Stimulated activated CD8-positive, alpha-beta memory T cell treated with anti-CD3 and anti-CD28 coated beads, Interleukin-4, amount 100 ng/mL, for 4 hours (primary cell): ENCODE measurements around the gene ARRDC4.

Source experiments
- DNase-seq, 2 donors: peaks; one replicate each; pipeline ENCODE4 v3.0.0-alpha.2; 2020; ENCODE audit warnings: low read depth in 2 of 2, low spot score in 1 of 2

The ARRDC4 gene

DNA sequence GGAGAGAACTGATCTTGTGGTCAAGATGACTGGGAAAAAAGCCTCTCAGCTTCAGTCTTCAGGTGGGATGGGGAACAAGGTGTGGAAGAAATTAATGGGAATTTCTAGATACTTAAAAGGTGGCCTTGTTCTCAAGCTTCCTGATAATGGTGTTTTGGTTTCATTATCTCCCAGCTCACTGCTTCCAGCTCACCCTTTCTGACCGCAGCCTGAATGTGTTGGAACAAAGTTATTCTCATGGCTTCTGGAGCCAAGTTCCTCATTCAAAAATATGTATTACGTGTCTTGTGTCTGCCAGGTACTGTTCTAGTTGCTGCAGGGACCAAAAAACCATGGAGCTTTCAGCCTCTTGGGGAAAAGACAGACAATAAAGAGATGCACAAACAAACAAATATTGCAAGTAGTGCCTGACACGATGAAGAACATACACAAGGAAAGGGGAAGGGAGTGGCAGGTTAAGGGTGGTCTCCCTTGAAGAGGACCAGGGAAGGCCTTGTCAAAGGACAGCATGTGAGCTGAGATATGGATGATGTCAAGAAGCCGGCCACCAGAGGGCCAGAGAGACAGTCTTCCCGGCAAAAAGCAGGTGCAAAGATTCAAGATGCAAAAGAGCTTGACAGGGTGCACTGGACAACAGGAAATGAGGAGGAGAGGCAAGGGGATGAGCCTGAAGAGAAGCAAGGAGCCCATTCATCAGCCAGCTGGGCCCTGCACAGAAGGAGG, 35.5 kb downstream of the ARRDC4 start:
- DNase-seq: no peak

DNA sequence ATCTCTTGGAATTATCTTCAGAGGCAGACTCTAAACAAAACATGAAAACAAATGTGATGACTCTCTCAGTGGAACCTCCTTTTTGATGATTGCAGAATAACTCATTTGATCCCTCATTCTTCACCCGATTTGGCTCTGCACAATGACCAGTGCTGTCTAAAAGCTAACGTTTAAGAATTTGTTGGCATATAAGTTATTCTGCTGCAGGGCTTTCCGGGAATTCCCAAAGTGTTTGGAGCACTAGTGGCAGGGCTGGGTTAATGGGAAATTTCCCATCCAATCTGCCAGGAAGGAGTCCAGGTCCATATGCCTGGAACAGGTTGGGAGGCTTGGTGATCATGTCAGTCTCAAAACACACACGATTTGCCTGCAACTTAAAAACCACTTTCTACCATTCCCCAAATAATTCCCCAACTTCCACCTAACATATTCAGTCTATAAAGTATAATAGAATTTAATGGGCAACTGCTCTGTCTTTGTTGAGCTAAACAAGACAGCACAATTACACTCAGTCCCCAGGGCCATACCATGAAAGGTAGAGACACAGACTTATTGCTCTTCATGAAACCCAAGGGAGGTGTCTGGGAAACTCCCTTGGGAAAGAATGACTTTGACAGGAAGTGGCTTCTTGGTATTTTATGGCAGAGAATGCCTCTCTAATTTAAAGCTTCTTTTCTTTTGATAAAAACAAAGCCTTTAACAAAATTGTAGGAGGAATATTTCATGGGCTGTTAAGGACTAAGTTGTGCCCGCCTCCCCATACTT, 38.0 kb downstream of the ARRDC4 start:
- DNase-seq: no peak

DNA sequence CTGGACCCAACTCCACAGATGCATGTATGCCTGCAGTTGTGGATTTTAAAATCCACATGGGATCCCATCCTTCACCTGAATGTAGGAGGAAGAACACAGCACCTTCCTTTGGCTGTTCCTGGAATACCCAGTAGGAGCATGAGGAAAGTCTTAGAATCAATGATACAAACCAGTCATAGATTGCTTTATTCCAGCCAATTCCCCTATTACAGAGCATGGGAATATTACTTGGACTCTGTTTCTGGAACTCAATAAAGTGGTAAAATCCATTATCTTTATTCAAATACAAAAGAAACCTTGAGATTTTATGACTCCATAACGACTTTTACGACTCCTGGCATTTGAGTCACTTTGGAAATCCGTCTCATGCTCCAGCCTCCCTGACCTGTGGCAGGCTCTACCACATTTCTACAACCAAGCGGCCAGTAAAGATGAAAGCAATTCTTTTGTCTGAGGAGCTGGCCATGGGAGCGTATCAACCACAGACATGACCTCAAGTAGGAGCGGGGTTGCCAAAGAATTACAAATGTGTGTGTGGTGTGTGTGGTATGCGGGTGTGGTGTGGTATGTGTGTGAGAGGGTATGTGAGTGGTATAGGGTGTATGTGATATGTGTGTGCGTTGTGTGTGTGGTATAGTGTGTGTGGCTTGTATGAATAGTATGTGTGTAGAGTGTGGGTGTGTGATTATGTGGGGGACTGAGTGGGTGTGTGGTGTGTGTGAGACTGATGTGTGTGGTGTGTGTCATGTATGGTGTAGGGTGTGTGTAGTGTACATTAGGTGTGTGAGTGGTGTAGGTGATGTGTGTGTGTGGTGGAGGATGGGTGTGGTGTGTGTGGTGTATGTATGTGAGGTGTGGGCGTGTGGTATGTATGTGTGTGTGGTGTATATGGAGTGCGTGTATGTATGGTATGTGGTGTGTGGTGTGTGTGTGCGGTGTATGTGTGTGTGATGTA, 40.0 kb downstream of the ARRDC4 start:
- DNase-seq: no peak

DNA sequence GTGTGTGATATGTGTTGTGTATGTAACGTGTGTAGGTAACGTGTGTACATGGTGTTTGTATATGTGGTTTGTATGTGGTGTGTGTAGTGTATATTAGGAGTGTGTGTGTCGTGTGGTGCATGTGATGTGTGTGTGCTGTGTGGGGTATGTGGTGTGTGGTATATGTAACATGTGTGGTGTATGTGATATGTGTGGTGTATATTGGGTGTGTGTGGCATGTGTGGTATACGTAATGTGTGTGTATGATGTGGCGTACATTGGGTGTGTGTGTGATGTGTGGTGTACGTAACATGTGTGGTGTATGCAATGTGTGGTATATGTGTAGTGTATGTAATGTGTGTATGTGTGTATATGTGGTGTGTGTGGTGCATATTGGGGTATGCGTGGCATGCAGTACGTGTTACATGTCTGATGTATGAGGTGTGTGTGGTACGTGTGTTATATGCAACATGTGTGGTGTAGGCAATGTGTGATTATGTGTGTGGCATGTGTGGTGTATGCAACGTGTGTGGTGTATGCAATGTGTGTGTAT, 41.2 kb downstream of the ARRDC4 start:
- DNase-seq: no peak

DNA sequence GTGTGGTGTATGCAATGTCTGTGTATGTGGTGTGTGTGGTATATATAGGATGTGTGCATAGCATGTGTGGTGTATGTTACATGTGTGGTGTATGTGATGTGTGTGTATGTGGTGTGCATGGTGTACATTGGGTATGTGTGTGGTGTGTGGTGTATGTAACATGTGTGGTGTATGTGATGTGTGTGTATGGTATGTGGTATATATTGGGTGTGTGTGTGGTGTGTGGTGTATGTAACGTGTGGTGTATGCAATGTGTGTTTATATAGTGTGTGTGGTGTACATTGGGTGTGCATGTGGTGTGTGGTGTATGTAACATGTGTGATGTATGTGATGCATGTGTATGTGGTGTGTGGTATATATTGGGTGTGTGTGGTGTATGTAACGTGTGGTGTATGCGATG, 41.9 kb downstream of the ARRDC4 start:
- no peak for DNase-seq

DNA sequence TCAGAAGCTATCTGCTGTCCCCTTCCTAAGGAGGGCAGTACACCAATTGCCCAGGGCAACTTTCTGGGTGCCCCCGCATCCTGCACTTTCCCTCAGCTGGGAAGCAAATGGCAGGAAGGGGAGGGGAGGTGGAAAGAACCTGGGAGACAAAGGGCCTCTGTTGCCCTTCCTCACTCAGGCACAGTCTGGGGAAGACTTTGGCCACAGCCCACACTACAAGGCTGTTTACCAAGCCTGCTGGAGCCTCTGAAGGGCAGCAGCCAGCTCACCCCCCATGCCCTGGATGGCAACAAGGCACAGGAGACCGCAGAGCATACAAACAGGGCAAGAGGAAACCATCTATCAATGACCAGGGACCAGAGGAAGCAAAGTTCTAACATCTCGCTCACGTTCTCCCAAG, 42.4 kb downstream of the ARRDC4 start:
- no peak for DNase-seq

DNA sequence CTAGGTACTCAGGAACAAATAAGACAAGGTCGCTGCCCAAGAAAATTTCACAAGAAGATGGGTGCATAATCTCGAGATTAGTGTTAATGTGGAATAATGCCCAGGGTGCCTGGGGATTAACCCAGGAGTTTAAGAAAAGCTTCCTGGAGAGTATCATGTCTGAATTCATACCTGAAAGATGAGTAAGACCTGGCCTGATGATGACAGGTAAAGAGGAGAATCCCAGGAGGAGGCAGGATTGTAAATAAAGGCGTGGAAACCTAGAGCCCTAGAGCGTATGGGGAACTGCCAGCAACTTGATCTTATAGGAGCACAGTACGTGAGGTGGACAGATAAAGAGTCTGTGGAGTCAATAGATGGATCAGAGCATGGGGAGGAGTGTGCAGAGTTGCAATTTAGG, 43.0 kb downstream of the ARRDC4 start:
- DNase-seq: no peak

DNA sequence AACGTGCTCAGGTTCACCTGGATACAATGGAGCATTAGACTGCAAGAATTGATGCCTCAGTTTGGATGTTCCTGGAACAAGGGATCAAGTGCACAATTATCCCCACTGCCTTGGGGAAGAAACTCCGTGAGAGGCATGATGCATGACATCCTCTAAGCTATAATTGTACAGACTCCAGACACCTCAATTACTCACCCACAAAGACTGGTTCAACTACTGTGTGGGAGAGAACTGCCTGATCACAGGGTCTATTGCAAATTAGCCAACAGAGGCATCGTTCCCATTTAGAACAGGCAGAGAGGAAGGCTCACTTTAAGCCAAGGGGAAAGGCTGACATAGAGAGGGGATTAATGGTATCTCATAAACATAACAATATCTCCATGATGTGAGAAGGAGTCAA, 43.5 kb downstream of the ARRDC4 start:
- no peak for DNase-seq

DNA sequence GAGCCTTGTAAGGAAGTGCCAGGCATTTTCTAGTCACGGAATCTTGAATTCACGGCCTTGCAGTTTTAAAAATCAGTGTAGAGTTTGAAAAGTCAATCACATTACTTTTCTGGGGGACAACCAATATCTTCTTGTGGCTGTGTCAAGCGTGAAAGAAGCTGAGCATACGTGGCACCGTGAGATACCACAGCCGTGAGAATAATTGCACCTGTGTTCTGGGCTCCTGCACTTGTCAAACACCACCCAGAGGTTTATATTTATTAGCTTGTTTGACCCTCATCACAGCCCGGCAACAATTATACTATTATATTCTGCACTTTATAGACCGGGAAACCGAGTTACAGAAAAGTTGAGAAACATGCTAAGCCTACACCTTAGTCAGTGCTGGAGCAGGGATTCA, 45.2 kb downstream of the ARRDC4 start:
- no peak for DNase-seq

DNA sequence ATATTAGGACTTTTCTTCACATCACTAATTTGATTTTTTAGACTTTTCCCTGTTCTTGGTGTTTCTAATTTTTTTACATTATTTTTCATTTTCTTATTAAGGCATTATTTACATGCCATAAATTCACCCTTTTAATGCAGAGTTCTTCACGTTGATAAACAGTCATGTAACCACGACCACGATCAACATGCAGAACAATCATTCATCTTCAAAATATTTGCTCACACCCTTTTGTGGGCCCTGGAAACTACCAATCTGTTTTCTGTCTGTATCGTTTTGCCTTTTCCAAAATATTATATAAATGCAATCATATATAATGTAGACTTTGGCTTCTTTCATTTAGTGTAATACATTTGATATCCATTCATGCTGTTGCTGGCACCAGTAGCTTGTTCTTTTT, 48.7 kb downstream of the ARRDC4 start:
- no peak for DNase-seq

DNA sequence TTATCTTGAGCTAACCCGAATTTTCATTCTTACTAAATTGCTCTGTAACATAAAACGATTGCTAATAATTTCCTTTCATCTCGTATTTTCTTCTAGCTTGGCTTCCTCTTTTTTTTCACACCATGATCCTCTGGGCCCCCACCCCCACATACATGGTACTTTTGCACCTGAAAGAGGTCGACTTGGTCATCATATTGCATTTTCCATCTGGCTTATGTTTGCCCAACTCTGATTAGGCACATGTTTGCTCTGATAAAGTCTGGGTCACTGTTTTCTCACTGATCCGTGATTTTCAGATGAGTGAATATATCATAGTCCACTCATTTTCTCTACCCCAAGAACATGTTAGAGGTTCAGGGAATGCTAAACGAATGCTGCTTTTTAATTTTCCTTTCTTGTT, 49.5 kb downstream of the ARRDC4 start:
- DNase-seq: no peak

DNA sequence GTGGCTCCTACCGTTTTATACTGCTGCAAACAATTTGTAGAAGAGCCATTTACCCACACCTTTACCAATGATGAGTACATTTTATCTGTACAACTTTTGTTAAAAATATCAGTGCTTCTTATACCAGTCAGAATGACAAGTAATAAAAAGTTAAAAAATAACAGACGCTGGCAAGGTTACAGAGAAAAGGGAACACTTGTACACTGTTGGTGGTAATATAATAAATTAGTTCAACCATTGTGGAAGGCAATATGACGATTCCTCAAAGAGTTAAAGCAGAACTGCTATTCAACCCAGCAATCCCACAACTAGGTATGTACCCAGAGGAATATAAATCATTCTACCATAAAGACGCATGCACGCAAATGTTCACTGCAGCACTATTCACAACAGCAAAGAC, 51.9 kb downstream of the ARRDC4 start:
- DNase-seq: no peak

DNA sequence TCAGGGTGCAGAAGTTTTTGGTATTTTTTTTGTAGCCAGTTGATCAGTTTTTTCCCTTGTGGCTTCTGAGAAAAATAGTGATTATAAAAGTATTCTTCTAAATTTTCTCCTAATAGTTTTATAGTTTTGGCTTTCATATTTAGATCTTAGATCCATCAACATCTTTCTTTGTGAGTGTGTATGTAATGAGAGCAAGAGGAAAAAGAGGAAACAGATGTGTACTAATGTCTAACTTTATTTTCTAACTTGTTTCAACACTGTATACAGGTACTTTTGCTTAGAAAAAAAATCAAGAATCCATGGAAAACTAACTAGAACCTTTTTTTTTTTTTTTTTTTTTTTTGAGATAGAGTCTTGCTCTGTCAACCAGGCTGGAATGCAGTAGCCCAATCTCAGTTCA, 53.1 kb downstream of the ARRDC4 start:
- no peak for DNase-seq

DNA sequence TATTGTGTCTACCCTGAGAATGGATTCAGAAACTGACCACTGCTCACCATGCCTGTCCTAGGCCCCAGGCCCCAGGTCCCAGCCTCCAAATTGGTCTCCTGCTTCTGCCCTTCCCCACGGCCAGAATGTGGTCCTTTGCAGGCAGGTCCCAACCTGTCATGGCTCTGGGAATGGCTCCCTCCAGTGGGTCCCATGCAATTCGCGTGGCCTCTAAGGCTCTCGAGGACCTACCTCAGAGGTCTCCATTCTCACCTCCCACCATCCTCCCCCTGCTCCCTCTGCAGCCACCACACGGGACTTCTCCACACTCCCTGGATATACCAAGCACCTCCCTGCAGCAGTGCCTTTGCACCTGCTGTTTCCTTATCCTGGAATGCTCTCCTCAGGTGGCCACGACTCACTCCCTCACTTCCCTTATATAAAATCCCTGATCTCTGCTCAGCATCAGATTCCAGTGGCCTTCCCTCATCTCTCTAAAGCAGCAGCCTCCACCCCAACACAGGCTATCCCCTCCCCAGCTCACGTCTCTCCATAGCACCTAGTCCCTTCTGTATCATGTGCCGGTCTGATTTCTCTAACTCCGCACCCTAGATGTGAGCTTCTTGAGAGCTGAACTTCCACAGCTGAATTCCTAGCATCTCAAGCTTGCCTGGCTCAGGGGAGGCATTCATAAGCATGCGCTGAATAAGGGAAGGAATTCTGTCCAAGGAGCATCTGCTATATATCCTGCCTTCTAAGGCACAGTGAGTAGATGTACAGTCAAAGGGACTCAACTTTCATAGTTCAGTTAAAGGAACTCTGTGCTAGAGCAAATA, 56.9 kb downstream of the ARRDC4 start:
- no peak for DNase-seq

DNA sequence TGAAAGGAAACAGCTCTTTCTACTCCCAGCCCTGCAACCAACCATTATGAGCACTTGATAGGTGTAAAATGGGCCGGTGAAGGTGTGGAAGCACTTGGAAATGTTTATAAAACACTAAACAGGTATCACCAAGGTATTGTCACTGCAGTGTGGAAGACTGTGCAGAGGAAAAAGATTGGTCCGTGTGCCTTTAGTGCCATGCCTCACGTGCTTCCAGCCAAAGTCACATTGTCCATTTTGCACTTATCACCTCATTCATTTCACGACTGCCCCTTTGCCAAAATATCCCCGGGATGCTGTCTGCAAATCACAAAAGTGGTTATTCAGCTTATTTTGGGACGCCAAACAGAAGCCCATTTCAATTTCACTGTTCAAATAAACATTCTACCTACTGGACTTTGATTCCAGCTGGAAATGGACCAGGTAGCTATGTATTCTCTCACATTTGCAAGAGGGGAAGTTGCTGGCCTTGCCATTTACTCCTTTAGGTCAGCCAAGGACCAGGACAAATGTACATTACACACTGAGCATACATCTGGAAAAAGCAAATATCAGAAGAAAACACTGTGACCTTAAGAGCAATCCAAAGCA, 58.4 kb downstream of the ARRDC4 start:
- DNase-seq: no peak
